H9 (cell line): ENCODE measurements around the gene KDM4C. TPM values are rescaled to one million over a fixed set of nuclear protein-coding genes. Genes with fewer than 3 reads are reported as not detected.

Experiments
- DNase-seq: peaks from one replicate; pipeline ENCODE4 v3.0.0-alpha.2; 2017
- H2AFZ ChIP-seq: one replicate; pipeline ENCODE4 v1.6.1; 2013; ENCODE audit warnings: mild to moderate bottlenecking, low read length, control low read depth, moderate library complexity
- H2AK5ac ChIP-seq: 2 replicates; pipeline ENCODE4 v1.6.1; 2013; ENCODE audit warnings: low read length, control low read depth, mixed read lengths; ENCODE audit not compliant: insufficient read length
- H2BK120ac ChIP-seq: one replicate; pipeline ENCODE4 v1.6.1; 2013; ENCODE audit warnings: low read depth, mild to moderate bottlenecking, low read length, control low read depth, inconsistent platforms; ENCODE audit not compliant: poor library complexity, severe bottlenecking
- H2BK12ac ChIP-seq: 2 replicates; pipeline ENCODE4 v1.6.1; 2013; ENCODE audit warnings: low read length, control low read depth, mixed read lengths, low read depth; ENCODE audit not compliant: insufficient read length
- H2BK15ac ChIP-seq: 2 replicates; pipeline ENCODE4 v1.6.1; 2013; ENCODE audit warnings: low read depth, low read length, control low read depth
- H2BK20ac ChIP-seq: one replicate; pipeline ENCODE4 v1.6.1; 2013; ENCODE audit warnings: low read depth, mild to moderate bottlenecking, low read length, control low read depth, inconsistent platforms; ENCODE audit not compliant: poor library complexity, severe bottlenecking
- H2BK5ac ChIP-seq: 2 replicates; pipeline ENCODE4 v1.6.1; 2013; ENCODE audit warnings: low read length, control low read depth, mixed read lengths; ENCODE audit not compliant: insufficient read length
- H3K14ac ChIP-seq: 2 replicates; pipeline ENCODE4 v1.6.1; 2013; ENCODE audit warnings: low read length, control low read depth; ENCODE audit not compliant: insufficient read depth
- H3K18ac ChIP-seq: 2 replicates; pipeline ENCODE4 v1.6.1; 2013; ENCODE audit warnings: low read depth, mild to moderate bottlenecking, mixed read lengths, low read length, control low read depth; ENCODE audit not compliant: insufficient read length
- H3K23ac ChIP-seq: 2 replicates; pipeline ENCODE4 v1.6.1; 2013; ENCODE audit warnings: low read length, control low read depth, mixed read lengths, low read depth; ENCODE audit not compliant: insufficient read length
- H3K23me2 ChIP-seq: 2 replicates; pipeline ENCODE4 v1.6.1; 2013; ENCODE audit warnings: low read depth, mild to moderate bottlenecking, mixed read lengths, low read length, control low read depth; ENCODE audit not compliant: insufficient read length, poor library complexity, severe bottlenecking
- H3K27ac ChIP-seq: 2 replicates; pipeline ENCODE4 v1.5.1; 2013; ENCODE audit warnings: low read length, control low read depth, mixed read lengths, low read depth; ENCODE audit not compliant: insufficient read length
- H3K27me3 ChIP-seq: 2 replicates; pipeline ENCODE4 v1.6.1; 2013; ENCODE audit warnings: low read length, control low read depth, inconsistent platforms; ENCODE audit not compliant: insufficient read depth
- H3K4ac ChIP-seq: 2 replicates; pipeline ENCODE4 v1.6.1; 2013; ENCODE audit warnings: low read depth, mild to moderate bottlenecking, control low read depth, inconsistent platforms, low read length, moderate library complexity
- H3K4me1 ChIP-seq: 2 replicates; pipeline ENCODE4 v1.6.1; 2013; ENCODE audit warnings: low read length, control low read depth, inconsistent platforms; ENCODE audit not compliant: insufficient read depth
- H3K4me2 ChIP-seq: 2 replicates; pipeline ENCODE4 v1.6.1; 2013; ENCODE audit warnings: low read length, control low read depth, mixed read lengths; ENCODE audit not compliant: insufficient read length, insufficient read depth
- H3K56ac ChIP-seq: 2 replicates; pipeline ENCODE4 v1.6.1; 2013; ENCODE audit warnings: low read depth, mild to moderate bottlenecking, mixed read lengths, low read length, control low read depth; ENCODE audit not compliant: insufficient read length
- H3K79me1 ChIP-seq: 2 replicates; pipeline ENCODE4 v1.6.1; 2013; ENCODE audit warnings: low read depth, mild to moderate bottlenecking, moderate library complexity, low read length, control low read depth, inconsistent platforms; ENCODE audit not compliant: insufficient read depth, poor library complexity, severe bottlenecking
- H3K79me2 ChIP-seq: 2 replicates; pipeline ENCODE4 v1.6.1; 2013; ENCODE audit warnings: low read length, control low read depth, inconsistent platforms; ENCODE audit not compliant: insufficient read depth
- H3K9ac ChIP-seq: 2 replicates; pipeline ENCODE4 v1.6.1; 2013; ENCODE audit warnings: low read length, control low read depth, mixed read lengths; ENCODE audit not compliant: insufficient read length; ENCODE audit errors: extremely low read depth
- H3K9me3 ChIP-seq: one replicate; pipeline ENCODE4 v1.6.1; 2013; ENCODE audit warnings: low read depth, low read length, inconsistent platforms; ENCODE audit not compliant: control insufficient read depth
- H3T11ph ChIP-seq: one replicate; pipeline ENCODE4 v1.6.1; 2013; ENCODE audit warnings: mild to moderate bottlenecking, low read length, control low read depth, inconsistent platforms
- H4K20me1 ChIP-seq: one replicate; pipeline ENCODE4 v1.6.1; 2013; ENCODE audit not compliant: control insufficient read depth, insufficient read length, insufficient read depth
- H4K5ac ChIP-seq: 2 replicates; pipeline ENCODE4 v1.6.1; 2013; ENCODE audit warnings: low read depth, mild to moderate bottlenecking, mixed read lengths, low read length, control low read depth; ENCODE audit not compliant: insufficient read length
- H4K8ac ChIP-seq: replicated peaks from 2 replicates; pipeline ENCODE4 v1.6.1; 2013; ENCODE audit warnings: low read length, control low read depth, mixed read lengths, low read depth; ENCODE audit not compliant: insufficient read length
- H4K91ac ChIP-seq: 2 replicates; pipeline ENCODE4 v1.6.1; 2013; ENCODE audit warnings: low read depth, mild to moderate bottlenecking, moderate library complexity, mixed read lengths, low read length, control low read depth; ENCODE audit not compliant: insufficient read length
- H3K27ac Mint-ChIP-seq, 3 experiments: 2 replicates in 2 of 3; 3 replicates in 1 of 3; pipeline ENCODE4 v1.8.0; 2020 to 2021; ENCODE audit warnings: mixed read lengths in 3 of 3, mild to moderate bottlenecking in 1 of 3, moderate library complexity in 1 of 3
- H3K27me3 Mint-ChIP-seq: 2 replicates; pipeline ENCODE4 v1.8.0; 2021; ENCODE audit warnings: low read depth, mild to moderate bottlenecking, moderate library complexity, mixed read lengths
- H3K36me3 Mint-ChIP-seq, 3 experiments: 2 replicates in 2 of 3; 3 replicates in 1 of 3; pipeline ENCODE4 v1.8.0; 2020 to 2021; ENCODE audit warnings: low read depth in 3 of 3, mixed read lengths in 3 of 3; ENCODE audit not compliant: insufficient read depth in 1 of 3
- H3K4me1 Mint-ChIP-seq, 2 experiments: 2 replicates each; pipeline ENCODE4 v1.8.0; 2020; ENCODE audit warnings: mixed read lengths in 2 of 2
- H3K4me3 Mint-ChIP-seq, 2 experiments: 2 replicates in 1 of 2; 3 replicates in 1 of 2; pipeline ENCODE4 v1.8.0; 2020 to 2021; ENCODE audit warnings: mild to moderate bottlenecking in 2 of 2, mixed read lengths in 2 of 2, moderate library complexity in 1 of 2
- H3K9me3 Mint-ChIP-seq, 2 experiments: 2 replicates in 1 of 2; 3 replicates in 1 of 2; pipeline ENCODE4 v1.8.0; 2020; ENCODE audit warnings: mild to moderate bottlenecking in 2 of 2, mixed read lengths in 2 of 2, moderate library complexity in 1 of 2
- CTCF ChIP-seq: fragments of 200-600 bp; sonication (generic); conservative IDR thresholded peaks from 3 replicates; pipeline ENCODE4 v1.8.0; 2021; ENCODE audit warnings: antibody characterized with exemption, mild to moderate bottlenecking
- WGBS: extraction: QIAGEN DNeasy Blood & Tissue Kit; methylation state at CpG from one replicate; pipeline ENCODE4 v1.1.7; 2013; ENCODE audit warnings: missing lambda C conversion rate, low lambda C conversion rate, mixed read lengths; ENCODE audit not compliant: insufficient read length; ENCODE audit errors: extremely low coverage; 5-methylcytosine and 5-hydroxymethylcytosine counted together
- total RNA-seq: library from RNA; stranded (reverse); gene quantifications from 2 replicates; pipeline ENCODE4 v1.2.1, GENCODE V29; 2021

Gene KDM4C
- total RNA-seq, 1 experiment from 2014 or later: 24.0 TPM

GRCh38 chr9:6781476-6781875 lies 23.7 kb downstream of the KDM4C start:
- Mint-ChIP-seq H3K4me3 (no peak overlapping the region), H3K4me1 (peaks cover 46 to 65% of the 10 kb centered on the region in 2 experiments), H3K9me3 (no peaks in the 10 kb centered on the region; a peak in 1 of 5 replicates), H3K27ac (no peak overlapping the region), H3K36me3 (peaks cover 0 to 4% (median 2%) of the 10 kb centered on the region in 3 experiments; a peak in 2 of 7 replicates), H3K27me3 (no peaks in the 10 kb centered on the region)
- Histone ChIP-seq H3K27ac (no peak overlapping the region), H3T11ph (no peak overlapping the region), H3K23ac (no peak overlapping the region), H2BK5ac (no peak overlapping the region), H2AK5ac (no peak overlapping the region), H3K79me1 (peaks cover 2% of the 10 kb centered on the region), H3K18ac (no peak overlapping the region), H3K23me2 (no peaks in the 10 kb centered on the region), H3K79me2 (peaks cover 6% of the 10 kb centered on the region; the same call in 1 of the 2 replicates), H4K5ac (no peak overlapping the region), H2BK12ac (no peak overlapping the region), H3K9ac (no peak overlapping the region), H2BK20ac (no peak overlapping the region), H2BK15ac (no peak overlapping the region), H3K4me2 (no peak overlapping the region), H3K4ac (no peak overlapping the region), H3K14ac (no peak overlapping the region), H3K27me3 (no peaks in the 10 kb centered on the region), H4K8ac (no peak overlapping the region), H3K9me3 (no peaks in the 10 kb centered on the region), H3K56ac (no peak overlapping the region), H2BK120ac (no peak overlapping the region), H2AFZ (no peak overlapping the region), H4K91ac (no peak overlapping the region), H3K4me1 (peaks cover 6% of the 10 kb centered on the region), H4K20me1 (no peaks in the 10 kb centered on the region)
- WGBS: no CpG with 5 or more reads among the region's 2 CpGs
- DNase-seq: no peak
- no peak for TF ChIP-seq CTCF
